HepG2 (cell line): Measurements from ENCODE around the gene ARL15. TPM values are rescaled to one million over a fixed set of nuclear protein-coding genes. Genes with fewer than 3 reads are reported as not detected.

ENCODE experiments used
- ATAC-seq: fragments of 200-7000 bp; cut with Tn5 transposase; 3 replicates; pipeline ENCODE4 v1.9.1; 2020; ENCODE audit warnings: mild to moderate bottlenecking, moderate library complexity
- BruUV-seq: library from RNA; stranded (reverse); fragments of 400-500 nt; replicated peaks from 2 replicates; lab custom pipeline; 2021; lab: Mats Ljungman, UMichigan
- CTCF ChIA-PET: fragments of 300-600 bp; formaldehyde crosslinking; extraction: SDS; loops from one replicate; lab custom pipeline; 2021; ENCODE audit warnings: low total read pairs, inconsistent platforms, low intra/inter-chr PET ratio; lab: Yijun Ruan, JAX
- POLR2A ChIA-PET: fragments of 350-600 bp; sonication (Branson Sonifier 250); formaldehyde crosslinking; loops from one replicate; lab custom pipeline; 2020; ENCODE audit warnings: antibody characterized with exemption, inconsistent platforms; lab: Yijun Ruan, JAX
- DNase-seq: peaks from one replicate; pipeline ENCODE4 v3.0.0-alpha.2; 2015; ENCODE audit warnings: low spot score
- FAIRE-seq: peaks from 3 replicates; lab custom pipeline; 2011; peaks lifted over from hg19 to GRCh38; lab: Jason Lieb, UNC
- H2AFZ ChIP-seq: one replicate; pipeline ENCODE4 v1.6.1; 2011; ENCODE audit warnings: low read length, inconsistent platforms
- H3K27ac ChIP-seq: fragments of 300-600 bp; 3 replicates; pipeline ENCODE4 v1.8.0; 2011; ENCODE audit warnings: mixed run types, mild to moderate bottlenecking, mixed read lengths, low read length, inconsistent platforms; ENCODE audit not compliant: insufficient read depth; ENCODE audit errors: extremely low read length
- H3K27me3 ChIP-seq, 2 experiments: fragments of 200-600 bp in 1 of 2; 2 replicates in 1 of 2; 3 replicates in 1 of 2; pipeline versions ENCODE4 v1.6.0 to v1.8.0; 2011; ENCODE audit warnings: low read length in 2 of 2, mild to moderate bottlenecking in 2 of 2, moderate library complexity in 2 of 2, inconsistent platforms in 1 of 2; ENCODE audit not compliant: insufficient read depth in 2 of 2, control insufficient read depth in 1 of 2
- H3K36me3 ChIP-seq, 2 experiments: fragments of 200-600 bp in 1 of 2; replicated peaks in 1 of 2; 2 replicates in 1 of 2; 3 replicates in 1 of 2; pipeline versions ENCODE4 v1.5.1 to v1.8.0; 2011; ENCODE audit warnings: low read length in 2 of 2, inconsistent platforms in 1 of 2; ENCODE audit not compliant: insufficient read depth in 2 of 2, control insufficient read depth in 1 of 2
- H3K4me1 ChIP-seq: 2 replicates; pipeline ENCODE4 v1.5.1; 2012; ENCODE audit warnings: low read length, inconsistent platforms; ENCODE audit not compliant: insufficient read depth
- H3K4me2 ChIP-seq: 2 replicates; pipeline ENCODE4 v1.6.0; 2011; ENCODE audit warnings: low read depth, low read length, inconsistent platforms
- H3K4me3 ChIP-seq, 3 experiments: fragments of 200-600 bp in 1 of 3; sonication (generic), shearing (Covaris generic) in 1 of 3; replicated peaks in 1 of 3; 2 replicates each; pipeline ENCODE4 v1.5.1; 2011 to 2016; ENCODE audit warnings: low read length in 3 of 3, inconsistent platforms in 2 of 3, low read depth in 2 of 3, mild to moderate bottlenecking in 2 of 3, control low read depth in 1 of 3, mixed read lengths in 1 of 3; ENCODE audit not compliant: insufficient read depth in 1 of 3
- H3K79me2 ChIP-seq: one replicate; pipeline ENCODE4 v1.6.1; 2011; ENCODE audit warnings: low read length, inconsistent platforms; ENCODE audit not compliant: insufficient read depth
- H3K9ac ChIP-seq: 2 replicates; pipeline ENCODE4 v1.6.0; 2011; ENCODE audit warnings: mild to moderate bottlenecking, low read depth, low read length, inconsistent platforms; ENCODE audit not compliant: insufficient read depth
- H3K9me3 ChIP-seq: 2 replicates; pipeline ENCODE4 v1.5.1; 2012; ENCODE audit warnings: mild to moderate bottlenecking, low read length
- H4K20me1 ChIP-seq: 2 replicates; pipeline ENCODE4 v1.6.0; 2011; ENCODE audit warnings: inconsistent platforms, mild to moderate bottlenecking, low read length, moderate library complexity; ENCODE audit not compliant: insufficient read depth
- ARID2 ChIP-seq: sonication (generic); formaldehyde crosslinking; IDR thresholded peaks from 2 replicates; pipeline ENCODE4 v1.8.1; 2022; ENCODE audit warnings: mild to moderate bottlenecking, missing genetic modification reagents, borderline replicate concordance
- BCL6 ChIP-seq: IDR thresholded peaks from 2 replicates; pipeline ENCODE4 v1.6.1; 2016; ENCODE audit warnings: missing genetic modification reagents, missing compliant biosample characterization
- FOXO1 ChIP-seq: sonication (generic); formaldehyde crosslinking; IDR thresholded peaks from 2 replicates; pipeline ENCODE4 v1.4.0; 2020; ENCODE audit warnings: missing genetic modification reagents
- HOXA5 ChIP-seq: sonication (generic); formaldehyde crosslinking; IDR thresholded peaks from 2 replicates; pipeline ENCODE4 v1.4.0; 2020; ENCODE audit warnings: missing genetic modification reagents
- NFE2L2 ChIP-seq: fragments of 150-350 bp; IDR thresholded peaks from 2 replicates; pipeline ENCODE4 v1.6.1; 2014; ENCODE audit warnings: low read length
- PHF5A ChIP-seq: IDR thresholded peaks from one replicate; pipeline ENCODE4 v1.6.1; 2018; ENCODE audit warnings: low read depth, missing genetic modification reagents; ENCODE audit not compliant: unreplicated experiment
- RFXANK ChIP-seq: IDR thresholded peaks from 2 replicates; pipeline ENCODE4 v1.6.1; 2016
- SOX13 ChIP-seq, 3 experiments: fragments of 450-650 bp in 1 of 3; sonication (generic) in 1 of 3; formaldehyde crosslinking in 1 of 3; IDR thresholded peaks in 2 of 3; conservative IDR thresholded peaks in 1 of 3; 2 replicates each; pipeline versions ENCODE4 v1.5.0 to v1.6.1; 2016 to 2020; ENCODE audit warnings: antibody characterized with exemption in 1 of 3, mild to moderate bottlenecking in 1 of 3, missing compliant biosample characterization in 1 of 3, missing genetic modification reagents in 1 of 3, moderate library complexity in 1 of 3
- ZEB1 ChIP-seq: IDR thresholded peaks from 2 replicates; pipeline ENCODE4 v1.6.1; 2012; ENCODE audit warnings: mild to moderate bottlenecking, low read depth, inconsistent platforms; ENCODE audit not compliant: insufficient replicate concordance
- ZNF17 ChIP-seq: sonication (generic); formaldehyde crosslinking; IDR thresholded peaks from 2 replicates; pipeline ENCODE4 v1.5.0; 2020; ENCODE audit warnings: mild to moderate bottlenecking, missing genetic modification reagents
- ZNF18 ChIP-seq: sonication (generic); formaldehyde crosslinking; IDR thresholded peaks from 2 replicates; pipeline ENCODE4 v1.8.0; 2022; ENCODE audit warnings: mild to moderate bottlenecking, missing genetic modification reagents; ENCODE audit not compliant: insufficient replicate concordance
- ZNF616 ChIP-seq: sonication (generic); formaldehyde crosslinking; IDR thresholded peaks from 2 replicates; pipeline ENCODE4 v1.5.0; 2020; ENCODE audit warnings: low read depth, mild to moderate bottlenecking, missing genetic modification reagents
- ZNF713 ChIP-seq: sonication (generic); formaldehyde crosslinking; IDR thresholded peaks from 2 replicates; pipeline ENCODE4 v1.4.0; 2020; ENCODE audit warnings: mild to moderate bottlenecking, missing genetic modification reagents
- WGBS: methylation state at CpG from one replicate; pipeline ENCODE4 v1.1.6; 2017; ENCODE audit warnings: low lambda C conversion rate; 5-methylcytosine and 5-hydroxymethylcytosine counted together
- in situ Hi-C: cut with HindIII; loops from 2 replicates; pipeline ENCODE4 v1.10.0; 2017; ENCODE audit warnings: low pct_unique_long_range_greater_than_20kb; ENCODE audit not compliant: extremely low pct_ligation_motif_present
- intact Hi-C: fragments of 100-400 bp; cut with micrococcal nuclease; formaldehyde crosslinking; loops from one replicate; pipeline ENCODE4 v1.10.0; 2022; ENCODE audit not compliant: unreplicated experiment
- polyA plus RNA-seq, 8 experiments: library from polyadenylated mRNA; depleted of rRNA in 3 of 8; stranded (reverse) in 7 of 8; unstranded in 1 of 8; fragments of >200 nt; fragmentation: Illumina TruSeq in 4 of 8; extraction: Trizol in 4 of 8; gene quantifications; 2 replicates each; pipeline versions ENCODE4 v1.2.1 to v1.2.3, GENCODE V29; 2011 to 2016; ENCODE audit warnings: low read depth in 4 of 8, missing spikeins in 1 of 8, mixed read lengths in 1 of 8; ENCODE audit not compliant: insufficient read depth in 1 of 8
- total RNA-seq, 5 experiments: library from RNA; depleted of rRNA; stranded (reverse); fragments of >200 nt; fragmentation: Illumina TruSeq; extraction: Trizol; gene quantifications; 2 replicates each; pipeline ENCODE4 v1.2.3, GENCODE V29; 2016; ENCODE audit warnings: low read depth in 1 of 5
- TF ChIP-seq, protein P1 (sequence below): sonication (generic); formaldehyde crosslinking; IDR thresholded peaks from 2 replicates; pipeline ENCODE4 v1.4.0; 2020; ENCODE audit warnings: missing genetic modification reagents

ARL15 gene
- total and polyA plus RNA-seq, 2 of the 13 experiments (the other 11 are each of a cell fraction or from before 2014, with no cell fraction given), result 2.5 to 7.7 TPM

GRCh38 chr5:54148067-54148845 is 162.1 kb downstream of the ARL15 start:
- H3K36me3 ChIP-seq, result no peaks in the 10 kb centered on the region
- 66% methylated on average over 6 of the region's 6 CpGs for whole genome bisulfite sequencing
- intact Hi-C loops (no loop called here), in situ Hi-C loops (no loop called here)
- no peaks in the 10 kb centered on the region for H3K9me3 ChIP-seq
- BruUV-seq, result no TSS peak
- no peak overlapping the region for H3K4me3 ChIP-seq
- no peak overlapping the region for H3K27ac ChIP-seq
- TF ChIP-seq ZNF616 (no peak), BCL6 (CRISPR knock-in tag) (no peak), NFE2L2 (no peak), ZEB1 (no peak), ZNF18 (CRISPR knock-in tag) (no peak), SOX13 (IDR thresholded peaks at IDR 0.05) (no peak), SOX13 (CRISPR knock-in tag; conservative IDR thresholded peaks at IDR 0.05 in 1 of 2, IDR thresholded peaks at IDR 0.05 in 1 of 2) (no peak), ARID2 (no peak), PHF5A (CRISPR knock-in tag) (no peak), RFXANK (no peak), ZNF713 (no peak), HOXA5 (CRISPR knock-in tag) (no peak), ZNF17 (CRISPR knock-in tag) (no peak), FOXO1 (CRISPR knock-in tag) (no peak)
- TF ChIP-seq, protein P1, sequence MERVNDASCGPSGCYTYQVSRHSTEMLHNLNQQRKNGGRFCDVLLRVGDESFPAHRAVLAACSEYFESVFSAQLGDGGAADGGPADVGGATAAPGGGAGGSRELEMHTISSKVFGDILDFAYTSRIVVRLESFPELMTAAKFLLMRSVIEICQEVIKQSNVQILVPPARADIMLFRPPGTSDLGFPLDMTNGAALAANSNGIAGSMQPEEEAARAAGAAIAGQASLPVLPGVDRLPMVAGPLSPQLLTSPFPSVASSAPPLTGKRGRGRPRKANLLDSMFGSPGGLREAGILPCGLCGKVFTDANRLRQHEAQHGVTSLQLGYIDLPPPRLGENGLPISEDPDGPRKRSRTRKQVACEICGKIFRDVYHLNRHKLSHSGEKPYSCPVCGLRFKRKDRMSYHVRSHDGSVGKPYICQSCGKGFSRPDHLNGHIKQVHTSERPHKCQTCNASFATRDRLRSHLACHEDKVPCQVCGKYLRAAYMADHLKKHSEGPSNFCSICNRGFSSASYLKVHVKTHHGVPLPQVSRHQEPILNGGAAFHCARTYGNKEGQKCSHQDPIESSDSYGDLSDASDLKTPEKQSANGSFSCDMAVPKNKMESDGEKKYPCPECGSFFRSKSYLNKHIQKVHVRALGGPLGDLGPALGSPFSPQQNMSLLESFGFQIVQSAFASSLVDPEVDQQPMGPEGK (CRISPR knock-in tag), result no peak
- no peak overlapping the region for H2AFZ ChIP-seq
- H4K20me1 ChIP-seq, result no peaks in the 10 kb centered on the region
- H3K27me3 ChIP-seq, result no peaks in the 10 kb centered on the region
- no peak for ATAC-seq
- ChIA-PET POLR2A (no interaction called here), CTCF (no interaction called here)
- no peaks in the 10 kb centered on the region for H3K79me2 ChIP-seq
- no peak for FAIRE-seq
- H3K4me2 ChIP-seq, result no peak overlapping the region
- H3K9ac ChIP-seq, result no peak overlapping the region
- no peak for DNase-seq
- no peaks in the 10 kb centered on the region for H3K4me1 ChIP-seq
